Mesenchymal stem cell (in vitro differentiated cells and primary cell): ENCODE measurements around the gene BABAM2.

Source experiments
- DNase-seq: peaks from one replicate; pipeline ENCODE4 v3.0.0-alpha.2; 2013
- H2AFZ ChIP-seq: one replicate; pipeline ENCODE4 v1.6.1; 2013; ENCODE audit warnings: low read depth, mild to moderate bottlenecking, control low read depth, inconsistent platforms, low read length, moderate library complexity
- H2AK5ac ChIP-seq: 2 replicates; pipeline ENCODE4 v1.6.1; 2013; ENCODE audit warnings: low read length, moderate library complexity, mild to moderate bottlenecking, inconsistent platforms; ENCODE audit not compliant: severe bottlenecking
- H2BK120ac ChIP-seq: one replicate; pipeline ENCODE4 v1.6.1; 2013; ENCODE audit warnings: low read depth, mild to moderate bottlenecking, inconsistent platforms, low read length, moderate library complexity
- H2BK12ac ChIP-seq, 2 experiments: one replicate each; pipeline ENCODE4 v1.6.1; 2013; ENCODE audit warnings: inconsistent platforms in 2 of 2, low read length in 2 of 2, mild to moderate bottlenecking in 2 of 2, moderate library complexity in 2 of 2, control low read depth in 1 of 2
- H2BK15ac ChIP-seq: one replicate; pipeline ENCODE4 v1.6.1; 2013; ENCODE audit warnings: mild to moderate bottlenecking, low read depth, inconsistent platforms; ENCODE audit not compliant: poor library complexity, severe bottlenecking
- H2BK5ac ChIP-seq: 2 replicates; pipeline ENCODE4 v1.6.1; 2013; ENCODE audit warnings: low read depth, mild to moderate bottlenecking, low read length, control low read depth, inconsistent platforms; ENCODE audit not compliant: poor library complexity, severe bottlenecking
- H3K14ac ChIP-seq, 2 experiments: one replicate each; pipeline ENCODE4 v1.6.1; 2013; ENCODE audit warnings: inconsistent platforms in 2 of 2, low read length in 2 of 2, control low read depth in 1 of 2, mild to moderate bottlenecking in 1 of 2, moderate library complexity in 1 of 2
- H3K18ac ChIP-seq, 2 experiments: one replicate each; pipeline ENCODE4 v1.6.1; 2013; ENCODE audit warnings: inconsistent platforms in 2 of 2, low read length in 2 of 2, control low read depth in 1 of 2, low read depth in 1 of 2, mild to moderate bottlenecking in 1 of 2
- H3K23ac ChIP-seq, 2 experiments: one replicate each; pipeline ENCODE4 v1.6.1; 2013; ENCODE audit warnings: inconsistent platforms in 2 of 2, low read length in 2 of 2, mild to moderate bottlenecking in 2 of 2, moderate library complexity in 2 of 2, control low read depth in 1 of 2
- H3K27ac ChIP-seq: 2 replicates; pipeline ENCODE4 v1.5.1; 2013; ENCODE audit warnings: mild to moderate bottlenecking, moderate library complexity, low read length, control low read depth, inconsistent platforms; ENCODE audit not compliant: poor library complexity, severe bottlenecking
- H3K27me3 ChIP-seq, 2 experiments: 2 replicates each; pipeline versions ENCODE4 v1.6.1 to v1.7.0; 2013; ENCODE audit warnings: low read length in 2 of 2, mild to moderate bottlenecking in 2 of 2, moderate library complexity in 2 of 2, control low read depth in 1 of 2, inconsistent platforms in 1 of 2; ENCODE audit not compliant: control insufficient read depth in 1 of 2, insufficient read depth in 1 of 2
- H3K36me3 ChIP-seq, 2 experiments: 2 replicates each; pipeline versions ENCODE4 v1.6.1 to v1.7.0; 2013; ENCODE audit warnings: low read length in 2 of 2, control low read depth in 1 of 2, inconsistent platforms in 1 of 2, low read depth in 1 of 2, mild to moderate bottlenecking in 1 of 2; ENCODE audit not compliant: insufficient read depth in 2 of 2, control insufficient read depth in 1 of 2
- H3K4ac ChIP-seq, 2 experiments: one replicate each; pipeline ENCODE4 v1.6.1; 2013; ENCODE audit warnings: inconsistent platforms in 2 of 2, low read length in 2 of 2, mild to moderate bottlenecking in 2 of 2, moderate library complexity in 2 of 2, control low read depth in 1 of 2, low read depth in 1 of 2
- H3K4me1 ChIP-seq: 2 replicates; pipeline ENCODE4 v1.6.1; 2013; ENCODE audit warnings: low read depth, low read length, control low read depth; ENCODE audit not compliant: control insufficient read depth, insufficient read depth
- H3K4me2 ChIP-seq: 2 replicates; pipeline ENCODE4 v1.6.1; 2013; ENCODE audit warnings: low read length, mild to moderate bottlenecking, inconsistent platforms; ENCODE audit not compliant: poor library complexity, severe bottlenecking
- H3K4me3 ChIP-seq, 2 experiments: 2 replicates each; pipeline versions ENCODE4 v1.5.1 to v1.7.0; 2013; ENCODE audit warnings: low read length in 2 of 2, mild to moderate bottlenecking in 2 of 2, control low read depth in 1 of 2, low read depth in 1 of 2; ENCODE audit not compliant: insufficient read depth in 1 of 2
- H3K79me1 ChIP-seq: replicated peaks from 2 replicates; pipeline ENCODE4 v1.6.1; 2013; ENCODE audit warnings: mild to moderate bottlenecking, control low read depth, low read length, inconsistent platforms; ENCODE audit not compliant: poor library complexity, severe bottlenecking
- H3K9ac ChIP-seq: 2 replicates; pipeline ENCODE4 v1.7.0; 2013; ENCODE audit warnings: mild to moderate bottlenecking, low read length, moderate library complexity
- H3K9me3 ChIP-seq: 2 replicates; pipeline ENCODE4 v1.7.0; 2013; ENCODE audit warnings: mild to moderate bottlenecking, low read length; ENCODE audit not compliant: control insufficient read depth
- H4K8ac ChIP-seq: one replicate; pipeline ENCODE4 v1.6.1; 2013; ENCODE audit warnings: inconsistent platforms, mild to moderate bottlenecking, low read length, moderate library complexity
- H4K91ac ChIP-seq: one replicate; pipeline ENCODE4 v1.6.1; 2013; ENCODE audit warnings: mild to moderate bottlenecking, low read length, inconsistent platforms
- whole genome bisulfite sequencing: methylation state at CpG from one replicate; pipeline ENCODE4 v1.1.7; 2013; ENCODE audit warnings: mixed read lengths; 5-methylcytosine and 5-hydroxymethylcytosine counted together

Gene BABAM2

DNA sequence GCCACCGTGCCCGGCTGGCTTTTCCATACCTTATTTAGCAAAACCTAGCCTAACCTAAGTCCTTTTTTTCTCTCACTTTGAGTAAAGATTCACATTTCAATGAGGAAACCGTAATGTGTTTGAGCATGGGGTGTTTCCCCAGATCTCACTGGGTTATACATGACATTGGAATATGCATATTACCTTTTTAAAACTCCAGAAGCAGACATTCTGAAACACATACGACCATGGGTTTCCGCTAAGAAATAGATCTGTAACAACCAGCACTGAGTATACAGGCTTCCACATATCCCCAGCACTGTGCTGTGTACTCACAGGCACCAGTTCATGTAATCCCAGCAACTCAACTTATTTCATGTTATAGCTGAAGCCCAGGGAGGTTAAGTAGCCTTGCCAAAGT, 461.1 kb downstream of the BABAM2 start:
- H2BK15ac ChIP-seq = peak overlapping the region; percentile 2
- no peak for DNase-seq
- H3K18ac ChIP-seq = peak overlapping the region; percentile 42 to 81
- peaks cover 19% of the 10 kb centered on the region for H3K4me1 ChIP-seq
- peak overlapping the region; percentile 57 to 86 for H2BK12ac ChIP-seq
- H2AK5ac ChIP-seq = peak overlapping the region; percentile 24
- H4K8ac ChIP-seq = peak overlapping the region; percentile 90
- no peak overlapping the region for H3K14ac ChIP-seq
- H3K4ac ChIP-seq = peak overlapping the region in 1 of 2 experiments; percentile 46
- H3K4me2 ChIP-seq = no peak overlapping the region
- no peaks in the 10 kb centered on the region for H3K36me3 ChIP-seq
- no peak overlapping the region for H3K23ac ChIP-seq
- no peak overlapping the region for H2BK120ac ChIP-seq
- no peak overlapping the region for H2BK5ac ChIP-seq
- H3K27ac ChIP-seq = no peak overlapping the region
- H3K27me3 ChIP-seq = no peaks in the 10 kb centered on the region
- no peaks in the 10 kb centered on the region for H3K79me1 ChIP-seq
- 93% methylated on average over 5 of the region's 5 CpGs for WGBS
- H3K4me3 ChIP-seq = no peak overlapping the region
- no peak overlapping the region for H2AFZ ChIP-seq
- H3K9ac ChIP-seq = no peak overlapping the region
- no peaks in the 10 kb centered on the region for H3K9me3 ChIP-seq
- H4K91ac ChIP-seq = peak overlapping the region; percentile 62

DNA sequence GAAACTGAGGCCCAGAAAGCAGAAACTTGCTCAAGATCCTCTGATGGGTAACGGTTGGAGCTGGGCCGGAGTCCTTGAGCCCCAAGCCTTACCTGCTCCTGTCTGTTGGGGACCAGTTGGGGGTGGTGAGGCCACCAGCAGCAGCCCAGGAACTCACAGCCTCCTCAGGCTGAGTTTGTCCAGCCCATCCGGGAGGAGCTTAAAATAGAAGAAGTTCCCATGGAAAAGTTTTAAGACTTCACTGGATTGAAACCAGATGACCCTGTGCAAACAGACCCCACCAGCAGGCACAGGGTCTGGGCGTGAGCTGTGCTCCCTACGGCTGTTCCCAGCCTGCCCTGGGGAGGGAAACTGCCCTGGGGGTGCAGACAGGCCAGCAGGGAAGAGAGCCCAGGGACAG, 461.6 kb downstream of the BABAM2 start:
- no peak overlapping the region for H3K23ac ChIP-seq
- no peak overlapping the region for H3K9ac ChIP-seq
- DNase-seq = peak; percentile 81
- no peak overlapping the region for H3K4me2 ChIP-seq
- H3K9me3 ChIP-seq = no peaks in the 10 kb centered on the region
- H2BK5ac ChIP-seq = no peak overlapping the region
- no peaks in the 10 kb centered on the region for H3K27me3 ChIP-seq
- peak overlapping the region; percentile 62 for H4K91ac ChIP-seq
- peak overlapping the region; percentile 81 to 90 for H3K18ac ChIP-seq
- H3K4ac ChIP-seq = peak overlapping the region; percentile 4 to 46
- no peaks in the 10 kb centered on the region for H3K36me3 ChIP-seq
- 46% methylated on average over 4 of the region's 5 CpGs for WGBS
- H2BK15ac ChIP-seq = peak overlapping the region; percentile 2
- H2BK120ac ChIP-seq = peak overlapping the region; percentile 44
- H3K27ac ChIP-seq = no peak overlapping the region
- peak overlapping the region; percentile 86 to 87 for H2BK12ac ChIP-seq
- no peaks in the 10 kb centered on the region for H3K79me1 ChIP-seq
- no peak overlapping the region for H3K4me3 ChIP-seq
- peaks cover 19% of the 10 kb centered on the region for H3K4me1 ChIP-seq
- H2AK5ac ChIP-seq = peak overlapping the region; percentile 24
- no peak overlapping the region for H2AFZ ChIP-seq
- H4K8ac ChIP-seq = peak overlapping the region; percentile 90
- no peak overlapping the region for H3K14ac ChIP-seq

DNA sequence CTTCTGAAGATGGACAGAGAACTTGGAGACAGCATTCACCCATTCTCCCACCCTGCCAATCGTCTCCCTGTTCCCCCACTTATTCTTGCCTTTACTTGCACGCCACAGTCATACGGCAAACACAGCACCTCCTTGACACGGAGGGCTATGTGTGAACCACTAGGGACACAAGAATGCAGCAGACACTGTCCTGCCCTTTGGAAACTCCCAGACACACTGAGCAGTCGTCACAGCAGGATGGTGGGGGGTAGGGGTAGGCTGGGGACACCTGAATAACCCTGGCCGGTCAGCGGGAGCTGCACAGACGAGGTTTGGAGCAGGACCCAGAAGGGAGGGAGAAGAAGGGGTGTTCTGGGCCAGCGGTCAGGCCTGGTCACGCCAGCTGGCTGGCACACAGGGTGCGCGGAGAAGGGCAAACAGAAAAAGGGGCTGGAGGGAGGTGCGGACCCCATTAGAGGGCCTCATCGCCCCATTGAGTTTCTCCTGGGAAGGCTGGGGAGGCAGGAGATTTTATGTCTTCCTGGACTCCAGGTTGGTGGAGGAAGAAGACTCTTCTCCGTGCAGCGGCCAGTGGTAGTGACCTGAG, 462.2 kb downstream of the BABAM2 start:
- Histone ChIP-seq H3K36me3 (no peaks in the 10 kb centered on the region), H4K91ac (peak overlapping the region; percentile 30), H2BK120ac (peak overlapping the region; percentile 44), H3K4me1 (peaks cover 17% of the 10 kb centered on the region), H2AK5ac (no peak overlapping the region), H3K14ac (peak overlapping the region in 1 of 2 experiments; percentile 68), H3K27ac (no peak overlapping the region), H3K23ac (no peak overlapping the region), H3K9me3 (no peaks in the 10 kb centered on the region), H3K18ac (peak overlapping the region; percentile 57 to 90), H3K4me3 (peak overlapping the region in 1 of 2 experiments; percentile 3), H3K4me2 (no peak overlapping the region), H3K4ac (peak overlapping the region; percentile 4 to 49), H2AFZ (no peak overlapping the region), H3K27me3 (no peaks in the 10 kb centered on the region), H3K9ac (no peak overlapping the region), H2BK12ac (peak overlapping the region; percentile 29 to 87), H2BK15ac (peak overlapping the region; percentile 54), H3K79me1 (no peaks in the 10 kb centered on the region), H2BK5ac (no peak overlapping the region), H4K8ac (peak overlapping the region; percentile 33)
- WGBS = 73% methylated on average over 14 of the region's 16 CpGs
- peak; percentile 56 for DNase-seq

DNA sequence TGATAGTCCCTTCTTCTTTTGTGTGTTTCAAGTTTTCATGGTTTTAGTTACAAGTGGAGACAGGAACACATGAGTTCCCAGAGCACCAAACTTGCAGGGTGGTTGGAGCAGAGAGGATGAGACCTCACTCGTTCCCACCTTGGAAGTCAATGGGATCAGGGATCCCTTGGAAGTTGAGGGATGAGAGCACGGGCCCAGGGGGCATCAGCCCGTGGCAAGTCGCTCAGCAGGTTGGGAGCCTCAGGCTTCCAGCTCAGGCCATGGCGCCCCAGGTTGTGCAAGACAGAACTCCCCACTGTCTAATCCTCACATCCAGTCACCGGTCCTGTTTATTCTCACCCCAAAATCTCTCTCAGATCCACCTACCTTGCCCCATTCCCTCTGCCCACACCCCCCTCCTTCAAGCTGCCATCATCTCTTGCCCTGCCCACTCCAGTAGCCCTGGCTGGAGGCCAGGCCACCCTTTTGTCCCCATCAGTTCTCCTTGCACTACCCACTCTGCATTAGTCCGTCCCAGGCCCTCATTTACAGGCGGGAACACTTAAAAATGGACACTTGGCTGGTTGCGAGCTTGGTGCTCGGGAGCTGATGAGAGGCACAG, 464.5 kb downstream of the BABAM2 start:
- no peaks in the 10 kb centered on the region for H3K79me1 ChIP-seq
- peak overlapping the region in 1 of 2 experiments; percentile 82 for H3K4ac ChIP-seq
- H3K27ac ChIP-seq = no peak overlapping the region
- H4K91ac ChIP-seq = peak overlapping the region; percentile 77
- peak overlapping the region; percentile 4 to 58 for H3K18ac ChIP-seq
- no peaks in the 10 kb centered on the region for H3K9me3 ChIP-seq
- no peak overlapping the region for H3K14ac ChIP-seq
- peak overlapping the region; percentile 84 for H3K9ac ChIP-seq
- peak overlapping the region; percentile 73 for H2BK15ac ChIP-seq
- no peak overlapping the region for H3K23ac ChIP-seq
- H3K36me3 ChIP-seq = no peaks in the 10 kb centered on the region
- peak overlapping the region; percentile 80 to 86 for H2BK12ac ChIP-seq
- no peak overlapping the region for H3K4me2 ChIP-seq
- H2BK5ac ChIP-seq = no peak overlapping the region
- H4K8ac ChIP-seq = peak overlapping the region; percentile 45
- H2AK5ac ChIP-seq = no peak overlapping the region
- peaks cover 28% of the 10 kb centered on the region for H3K4me1 ChIP-seq
- no peak for DNase-seq
- WGBS = 94% methylated on average over 10 of the region's 10 CpGs
- no peak overlapping the region for H2BK120ac ChIP-seq
- no peaks in the 10 kb centered on the region for H3K27me3 ChIP-seq
- H2AFZ ChIP-seq = no peak overlapping the region
- H3K4me3 ChIP-seq = no peak overlapping the region
